HG02678 (cell line): ENCODE data around the gene SAXO2.
"Not testable (repeated sequence)": the region's sequence is repeated elsewhere in the genome, so short reads cannot be mapped to it uniquely, and the experiment has no call there.

Source experiments
- ATAC-seq: cut with Tn5 transposase; IDR thresholded peaks from one replicate; pipeline ENCODE4 v1.9.1; 2021; ENCODE audit warnings: mild to moderate bottlenecking, moderate library complexity; ENCODE audit not compliant: unreplicated experiment

The SAXO2 gene

DNA sequence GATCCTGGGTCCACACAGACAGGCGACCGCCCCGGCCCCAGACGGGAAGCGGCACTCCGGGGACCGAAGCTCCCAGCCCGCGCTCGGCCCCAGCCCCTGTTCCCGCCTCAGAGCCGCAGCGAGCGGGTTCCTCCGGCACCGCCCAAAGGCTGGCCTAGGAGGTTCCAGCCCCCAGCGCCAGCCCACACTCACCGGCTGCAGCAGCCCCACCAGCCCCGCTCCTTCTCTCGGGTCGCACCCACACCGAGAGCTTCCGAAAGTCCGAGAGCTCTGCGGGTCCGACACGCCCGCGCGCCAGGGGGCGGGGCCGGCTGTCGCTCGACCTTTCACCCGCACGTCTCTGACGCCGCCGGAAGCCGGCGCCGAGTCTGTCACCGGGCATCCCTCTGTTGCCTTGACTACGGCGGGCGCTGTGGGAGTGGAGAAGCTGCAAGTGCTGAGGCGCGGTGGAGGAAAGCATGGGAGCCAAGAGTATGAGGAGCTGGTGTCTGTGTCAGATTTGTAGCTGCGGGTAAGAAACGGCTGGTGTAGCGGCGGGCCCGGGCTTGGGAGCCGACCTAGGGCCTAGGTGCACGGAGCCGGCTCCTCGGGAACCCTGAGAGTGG lies at the start of gene SAXO2, which contains the start of gene EFL1:
Gene SAXO2, plus strand, starts transcription at position 397 of the 605 bp plus-strand sequence. Its CDS starts 62 bp downstream, at position 459.
Gene EFL1, minus strand, starts transcription at position 313 of the 605 bp plus-strand sequence. CDS start 956 bp downstream, outside the sequence.
- ATAC-seq: peak; percentile 97

DNA sequence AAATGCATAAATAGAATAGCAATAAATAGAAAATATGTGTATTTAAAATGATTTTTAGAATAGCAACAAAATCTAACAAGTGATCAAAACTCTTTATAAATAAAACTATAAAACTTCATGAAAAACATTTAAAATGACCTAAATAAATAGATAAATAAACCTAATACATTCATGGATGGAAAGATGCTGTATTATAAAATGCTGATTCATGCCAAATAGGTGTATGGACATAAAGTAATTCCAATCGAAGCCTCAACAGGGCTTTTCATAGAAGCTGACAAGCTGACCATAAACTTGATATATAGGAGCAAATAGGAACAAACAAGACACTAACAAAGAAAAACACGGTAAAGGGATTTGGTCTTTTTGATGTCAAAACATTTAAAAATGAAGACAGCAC lies 46.5 kb upstream of the SAXO2 start:
- ATAC-seq: not testable (repeated sequence)

DNA sequence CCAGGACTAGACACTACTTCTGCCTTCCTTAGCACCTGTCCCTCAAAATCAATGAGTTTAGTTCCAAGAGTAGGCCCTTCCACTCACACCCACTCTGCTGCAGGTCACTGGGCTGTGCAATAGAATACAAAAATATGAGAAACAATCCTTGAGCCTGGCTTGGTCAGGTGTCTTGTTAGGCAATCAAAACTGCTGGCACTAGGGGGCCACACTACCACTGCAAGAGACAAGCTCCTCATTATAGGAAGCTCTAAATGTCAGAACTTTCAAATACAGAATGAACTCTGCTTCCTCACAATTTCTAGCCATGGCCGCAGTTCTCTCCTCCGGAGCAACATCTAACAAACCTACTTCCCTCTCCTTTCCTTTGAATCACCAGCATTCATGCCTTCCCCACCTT lies 41.1 kb upstream of the SAXO2 start:
- not testable (repeated sequence) for ATAC-seq

GRCh38 chr15:82228750-82229149 lies 33.9 kb upstream of the SAXO2 start:
- no peak for ATAC-seq

GRCh38 chr15:82231233-82231632 lies 31.4 kb upstream of the SAXO2 start:
- no peak for ATAC-seq

DNA sequence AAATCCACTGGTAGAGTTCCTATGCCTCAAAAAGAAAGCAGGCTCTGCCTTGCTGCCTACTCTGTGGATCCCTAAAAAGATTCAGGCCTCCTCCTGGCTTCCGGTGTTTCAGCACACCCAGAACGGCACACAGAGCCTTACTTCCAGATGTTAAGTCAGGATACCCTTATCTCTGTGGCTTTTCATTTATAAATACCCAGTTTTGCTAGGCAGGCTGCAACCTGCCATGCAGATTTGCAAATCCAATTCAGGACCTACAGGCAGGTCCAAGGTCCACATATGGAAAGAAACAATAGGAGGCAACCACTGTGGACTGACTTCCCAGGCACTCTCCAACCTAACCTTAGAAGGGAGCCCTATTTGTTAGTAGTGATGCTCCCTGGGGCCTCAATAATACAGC lies 30.8 kb upstream of the SAXO2 start:
- ATAC-seq: no peak

- ATAC-seq: not testable (repeated sequence)
These were observed 24.6 kb upstream of the SAXO2 start for GRCh38 chr15:82237944-82238534.

GRCh38 chr15:82239685-82240391 lies 22.8 kb upstream of the SAXO2 start:
- no peak for ATAC-seq

GRCh38 chr15:82241836-82242499 lies 20.6 kb upstream of the SAXO2 start:
- ATAC-seq: not testable (repeated sequence)

GRCh38 chr15:82243644-82244043 lies 19.0 kb upstream of the SAXO2 start:
- not testable (repeated sequence) for ATAC-seq

GRCh38 chr15:82245956-82246355 lies 16.7 kb upstream of the SAXO2 start:
- ATAC-seq: not testable (repeated sequence)

GRCh38 chr15:82248261-82248660 lies 14.4 kb upstream of the SAXO2 start:
- not testable (repeated sequence) for ATAC-seq

DNA sequence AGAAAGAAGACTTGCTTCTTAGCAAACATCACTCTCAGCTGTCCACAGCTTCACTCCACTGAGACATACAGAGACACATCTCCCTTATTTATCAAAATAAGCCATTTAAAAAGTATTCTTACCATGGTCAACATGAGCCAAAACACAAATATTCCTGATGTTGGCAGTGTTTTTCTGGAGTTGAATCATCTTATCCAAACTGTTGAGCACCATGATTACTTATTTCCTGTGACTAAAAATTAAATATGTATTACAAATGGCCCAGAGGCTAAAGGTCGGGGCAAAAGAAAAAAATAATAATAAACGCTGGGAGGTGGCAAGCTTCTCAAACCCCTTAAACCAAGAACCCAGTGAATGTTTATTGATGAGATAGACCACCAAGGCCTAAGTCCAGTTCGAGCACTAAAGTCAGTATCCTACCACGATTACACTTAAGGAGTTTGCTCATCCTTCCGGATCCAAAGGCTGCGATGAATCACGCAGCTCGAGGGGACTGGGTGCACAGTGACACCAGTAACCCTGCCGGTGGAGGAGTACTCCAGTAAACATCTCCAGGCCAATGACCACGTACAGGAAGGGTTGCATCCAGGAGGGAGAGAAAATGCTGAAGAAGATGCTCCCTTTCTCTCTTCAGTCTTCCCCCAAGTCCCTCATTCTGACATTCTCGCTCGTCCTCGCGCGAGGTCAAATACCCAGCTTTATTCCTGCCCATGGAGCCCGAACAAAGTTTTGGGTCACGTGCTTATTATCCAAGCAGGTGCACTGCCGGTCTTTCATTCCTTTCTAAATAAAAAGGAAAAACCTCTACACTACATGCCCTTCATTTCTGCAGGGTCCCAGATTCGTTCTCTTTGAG lies 824 bp upstream of the SAXO2 start:
- ATAC-seq: peak; percentile 17

GRCh38 chr15:82263350-82263749 lies 732 bp downstream of the SAXO2 start:
- ATAC-seq: no peak

DNA sequence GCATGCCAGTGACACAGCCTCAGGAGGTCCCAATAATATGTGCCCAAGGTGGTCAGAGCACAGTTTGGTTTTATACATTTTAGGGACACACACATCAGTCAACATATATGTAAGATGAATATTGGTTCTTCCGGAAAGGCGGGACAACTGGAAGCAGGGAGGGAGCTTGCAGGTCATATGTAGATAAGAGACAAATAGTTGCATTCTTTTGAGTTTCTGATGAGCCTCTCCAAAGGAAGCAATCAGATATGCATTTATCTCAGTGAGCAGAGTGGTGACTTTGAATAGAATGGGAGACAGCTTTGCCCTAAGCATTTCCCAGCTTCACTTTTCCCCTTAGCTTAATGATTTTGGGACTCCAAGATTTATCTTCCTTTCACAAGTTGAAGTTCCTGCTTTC lies 4.5 kb downstream of the SAXO2 start:
- ATAC-seq: not testable (repeated sequence)

- not testable (repeated sequence) for ATAC-seq
These were observed 5.8 kb downstream of the SAXO2 start for GRCh38 chr15:82268454-82268853.

DNA sequence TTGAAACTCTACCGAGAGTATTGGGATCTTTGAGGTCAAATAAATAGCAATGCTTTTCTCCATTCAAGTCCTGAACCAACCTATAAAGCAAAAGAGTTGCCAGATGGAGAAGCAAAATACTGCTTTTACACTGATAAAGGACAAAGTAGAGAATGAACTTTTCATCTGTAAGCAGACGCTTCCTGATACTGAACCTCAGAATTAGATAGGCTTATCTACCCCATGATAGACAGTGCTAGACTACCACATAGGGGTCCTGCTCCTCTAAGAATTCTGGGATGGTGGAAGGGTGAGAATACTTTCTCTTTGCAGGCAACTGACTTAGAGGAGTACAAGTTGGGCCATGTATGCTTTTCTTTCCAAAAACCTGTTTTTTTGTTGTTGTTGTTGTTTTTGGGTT lies 9.5 kb downstream of the SAXO2 start:
- no peak for ATAC-seq

DNA sequence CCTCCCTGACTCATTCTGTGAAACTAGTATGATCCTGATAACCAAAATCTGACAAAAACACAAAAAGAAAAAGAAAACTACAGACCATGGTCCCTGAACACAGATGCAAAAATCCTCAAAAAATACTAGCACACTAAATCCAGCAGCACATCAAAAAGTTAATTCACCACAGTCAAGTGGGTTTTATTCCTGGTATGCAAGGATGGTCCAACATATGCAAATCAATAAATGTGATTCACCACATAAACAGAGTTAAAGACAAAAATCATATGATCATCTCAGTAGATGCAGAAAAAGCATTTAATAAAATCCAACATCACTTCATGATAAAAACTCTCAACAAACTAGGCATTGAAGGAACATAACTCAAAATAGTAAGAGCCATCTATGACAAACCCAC lies 12.8 kb downstream of the SAXO2 start:
- ATAC-seq: no peak

DNA sequence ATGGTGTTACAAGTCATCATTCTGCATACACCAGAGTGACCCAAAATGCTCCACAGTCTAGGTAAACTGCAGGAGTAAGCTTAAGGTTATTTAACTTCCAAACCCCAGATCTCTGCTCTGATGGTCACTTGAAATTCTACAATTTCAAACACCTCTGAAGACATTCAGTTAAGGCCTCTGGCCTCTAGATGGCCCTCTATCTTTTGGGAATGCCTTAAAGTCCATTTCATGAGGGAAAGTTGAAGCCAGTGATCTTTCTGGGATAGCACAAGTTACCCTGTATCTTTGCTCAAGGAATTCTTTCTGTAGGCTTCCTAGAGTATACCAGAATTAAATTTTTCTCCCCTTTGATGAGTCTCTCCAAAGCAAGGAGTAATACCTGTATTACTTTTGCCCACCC lies 18.7 kb downstream of the SAXO2 start:
- not testable (repeated sequence) for ATAC-seq

GRCh38 chr15:82282386-82282785 lies 19.8 kb downstream of the SAXO2 start:
- not testable (repeated sequence) for ATAC-seq
